GM12892 (cell line): ENCODE data around the gene ADAM11.

Experiments
- POLR2A ChIP-seq: IDR thresholded peaks from 2 replicates; pipeline ENCODE4 v1.6.1; 2011; ENCODE audit warnings: low read depth, low read length, control low read depth
- POLR2AphosphoS5 ChIP-seq: IDR thresholded peaks from 2 replicates; pipeline ENCODE4 v1.6.1; 2011; ENCODE audit warnings: low read depth, low read length, control low read depth
- TAF1 ChIP-seq: IDR thresholded peaks from 2 replicates; pipeline ENCODE4 v1.6.1; 2011; ENCODE audit warnings: low read depth, mild to moderate bottlenecking, control low read depth, low read length, borderline replicate concordance

DNA sequence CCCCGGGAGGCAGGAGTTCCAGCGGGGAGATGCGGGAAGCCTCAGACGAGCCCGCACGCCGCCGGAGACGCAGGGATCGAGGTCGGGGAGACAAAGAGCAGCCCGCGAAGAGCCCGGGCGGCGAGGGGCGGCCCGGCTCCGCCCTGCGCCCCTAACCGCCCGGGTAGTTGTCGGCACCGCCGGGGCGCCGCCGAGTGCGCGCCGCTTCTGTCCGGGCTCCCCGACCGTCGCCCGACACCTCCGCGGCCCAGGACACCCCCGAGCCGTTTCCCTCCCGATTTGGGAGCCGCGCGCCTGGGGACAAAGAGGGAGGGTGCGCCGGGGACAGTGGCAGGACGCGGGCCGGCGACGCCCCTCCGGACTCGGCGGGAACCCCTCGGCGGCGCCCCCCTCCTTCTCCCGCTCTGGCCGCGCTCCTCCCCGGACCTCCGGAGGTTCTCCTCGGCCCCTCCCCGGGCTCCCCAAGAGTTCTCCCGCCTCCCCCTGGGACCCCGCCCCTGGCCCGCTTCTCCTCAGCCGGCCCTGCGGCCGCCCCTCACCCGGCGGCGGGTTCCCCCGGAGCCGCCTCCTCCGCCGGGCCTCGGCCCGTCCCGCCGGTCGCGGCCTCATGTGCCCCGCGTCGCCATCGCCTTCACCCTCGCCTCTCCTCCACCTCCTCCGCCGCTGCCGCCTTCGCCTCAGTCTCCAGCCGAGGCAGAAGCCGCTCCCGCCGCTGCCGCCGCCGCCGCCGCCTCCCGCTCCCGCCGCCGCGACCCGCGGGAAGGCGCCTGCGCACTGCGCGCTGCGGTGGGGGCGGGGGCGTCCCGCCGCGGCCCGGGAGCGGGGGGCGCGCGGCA lies 71.0 kb downstream of the ADAM11 start, which contains the start of gene GJC1:
- TF ChIP-seq POLR2A = no peak
- TF ChIP-seq POLR2AphosphoS5 = no peak
- no peak for TF ChIP-seq TAF1
